Adipose tissue (tissue), 3 donors: ENCODE results near the gene ATRN. TPM values are rescaled to one million over a fixed set of nuclear protein-coding genes. Genes with fewer than 3 reads are reported as not detected.
"Not testable (repeated sequence)": the region's sequence is repeated elsewhere in the genome, so short reads cannot be mapped to it uniquely, and the experiment has no call there.

Source experiments
- H3K27ac ChIP-seq: one replicate; pipeline ENCODE4 v1.5.1; 2013; ENCODE audit warnings: low read depth, low read length
- WGBS, 3 donors: extraction: QIAGEN DNeasy Blood & Tissue Kit; methylation state at CpG; one replicate each; pipeline ENCODE4 v1.1.7; 2013; 5-methylcytosine and 5-hydroxymethylcytosine counted together
- polyA plus RNA-seq, 3 donors: library from polyadenylated mRNA; stranded (reverse); fragments of 200-250 nt; gene quantifications; one replicate each; pipeline ENCODE4 v1.2.3, GENCODE V29; 2013
- donor health status: healthy with polysubstance abuse.
- donor health status: Bipolar disorder and iron deficiency.
- donor health status: healthy.

Gene ATRN
- polyA plus RNA-seq, 3 donors = 4.3 to 11.6 (median 9.4) TPM

GRCh38 chr20:3502878-3503277, 32.1 kb downstream of the ATRN start:
- 87 to 93% (median 91%) methylated on average over 2 of the region's 2 CpGs for WGBS, 3 donors
- H3K27ac ChIP-seq = no peak overlapping the region

DNA sequence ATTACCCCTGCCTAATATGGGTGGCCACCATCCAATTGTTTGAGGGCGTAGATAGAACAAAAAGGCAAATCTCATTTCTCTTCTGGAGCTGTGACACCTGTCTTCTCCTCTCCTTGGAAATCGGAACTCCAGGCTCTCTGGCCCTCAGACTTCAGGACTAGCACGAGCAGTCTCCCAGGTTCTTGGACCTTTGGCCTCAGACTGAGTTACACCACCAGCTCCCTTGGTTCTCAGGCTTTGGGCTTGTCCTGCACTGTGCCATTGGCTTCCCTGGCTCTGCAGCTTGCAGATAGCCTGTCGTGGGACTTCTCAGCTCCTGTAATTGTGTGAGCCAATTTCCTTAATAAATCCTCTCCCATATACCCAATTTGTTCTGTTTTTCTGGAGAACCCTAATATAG, 34.3 kb downstream of the ATRN start:
- no peak overlapping the region for H3K27ac ChIP-seq
- WGBS, 3 donors = 89 to 98% (median 91%) methylated on average over 4 of the region's 4 CpGs

GRCh38 chr20:3509064-3509463, 38.2 kb downstream of the ATRN start:
- H3K27ac ChIP-seq = no peak overlapping the region
- 87 to 93% (median 88%) methylated on average over 2 of the region's 2 CpGs for WGBS, 3 donors

- WGBS, 3 donors = 8 to 46% (median 42%) methylated on average over 2 of the region's 2 CpGs
- H3K27ac ChIP-seq = no peak overlapping the region
These were observed 39.3 kb downstream of the ATRN start for GRCh38 chr20:3510110-3510509.

GRCh38 chr20:3512239-3512638, 41.4 kb downstream of the ATRN start:
- not testable (repeated sequence) for H3K27ac ChIP-seq
- WGBS, 3 donors = 78 to 98% (median 95%) methylated on average over 3 of the region's 3 CpGs

DNA sequence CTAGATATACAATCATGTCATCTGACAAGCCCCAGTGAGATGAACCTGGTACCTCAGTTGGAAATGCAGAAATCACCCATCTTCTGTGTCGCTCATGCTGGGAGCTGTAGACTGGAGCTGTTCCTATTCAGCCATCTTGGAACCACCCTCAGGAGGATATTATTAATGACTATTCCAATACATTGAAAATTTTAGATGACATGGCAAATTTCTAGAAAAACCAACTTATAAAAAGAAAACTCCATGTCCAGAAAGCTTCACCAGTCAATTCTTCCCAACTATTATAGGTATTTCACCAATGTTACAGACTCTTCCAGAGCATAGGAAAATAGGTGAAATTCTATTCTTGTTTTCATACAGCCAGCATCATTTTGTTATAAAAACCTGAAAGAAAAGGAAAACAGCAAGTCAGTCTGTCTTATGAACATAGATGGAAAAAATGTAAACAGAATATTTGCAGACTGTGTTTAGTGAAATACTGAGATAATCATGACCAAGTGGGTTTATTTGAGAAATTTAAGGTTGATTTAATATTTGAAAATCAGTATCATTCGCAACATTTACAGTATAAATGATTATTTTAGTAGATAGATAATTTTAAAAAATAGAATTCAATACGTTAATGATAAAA, 43.3 kb downstream of the ATRN start:
- WGBS, 3 donors = 90 to 96% (median 96%) methylated on average over 3 of the region's 3 CpGs
- no peak overlapping the region for H3K27ac ChIP-seq

DNA sequence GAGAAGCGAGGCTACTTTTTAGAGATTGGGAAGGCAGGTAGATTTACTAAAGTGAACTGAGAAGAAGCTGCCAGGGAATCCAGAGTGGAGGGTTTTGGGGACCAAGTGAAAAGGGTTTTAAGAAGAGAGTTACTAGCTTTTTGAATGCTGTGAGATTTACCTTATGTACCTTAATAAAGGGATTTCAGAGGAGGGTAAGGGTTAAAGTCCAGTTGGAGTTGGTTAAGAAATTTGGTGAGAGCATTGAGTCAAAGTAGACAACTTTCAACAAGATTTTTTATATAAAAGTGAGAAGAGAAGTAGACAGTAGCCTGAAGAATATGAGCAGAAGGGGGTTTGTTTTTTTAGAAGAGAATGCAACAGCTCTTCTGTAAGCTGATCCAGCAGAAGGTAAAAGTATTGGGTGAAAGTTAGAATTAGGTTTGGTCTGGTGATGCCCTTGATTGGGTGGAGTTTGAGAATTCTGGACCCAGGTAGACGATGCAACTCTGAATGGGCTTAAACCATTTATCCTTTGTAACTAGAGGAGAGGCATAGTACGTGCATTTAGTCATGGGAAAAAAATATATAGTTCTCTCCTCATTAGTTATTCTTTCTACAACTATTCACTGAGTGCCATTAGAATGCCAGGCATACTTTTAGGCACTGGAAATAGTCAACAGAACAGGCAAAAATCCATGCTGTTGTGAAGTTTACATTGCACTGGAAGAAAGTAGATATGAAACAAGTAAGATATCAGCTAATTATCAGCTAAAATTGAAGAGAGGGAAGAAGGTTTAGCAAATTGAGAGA, 44.8 kb downstream of the ATRN start:
- WGBS, 3 donors = 84 to 95% (median 93%) methylated on average over 3 of the region's 3 CpGs
- H3K27ac ChIP-seq = no peak overlapping the region

DNA sequence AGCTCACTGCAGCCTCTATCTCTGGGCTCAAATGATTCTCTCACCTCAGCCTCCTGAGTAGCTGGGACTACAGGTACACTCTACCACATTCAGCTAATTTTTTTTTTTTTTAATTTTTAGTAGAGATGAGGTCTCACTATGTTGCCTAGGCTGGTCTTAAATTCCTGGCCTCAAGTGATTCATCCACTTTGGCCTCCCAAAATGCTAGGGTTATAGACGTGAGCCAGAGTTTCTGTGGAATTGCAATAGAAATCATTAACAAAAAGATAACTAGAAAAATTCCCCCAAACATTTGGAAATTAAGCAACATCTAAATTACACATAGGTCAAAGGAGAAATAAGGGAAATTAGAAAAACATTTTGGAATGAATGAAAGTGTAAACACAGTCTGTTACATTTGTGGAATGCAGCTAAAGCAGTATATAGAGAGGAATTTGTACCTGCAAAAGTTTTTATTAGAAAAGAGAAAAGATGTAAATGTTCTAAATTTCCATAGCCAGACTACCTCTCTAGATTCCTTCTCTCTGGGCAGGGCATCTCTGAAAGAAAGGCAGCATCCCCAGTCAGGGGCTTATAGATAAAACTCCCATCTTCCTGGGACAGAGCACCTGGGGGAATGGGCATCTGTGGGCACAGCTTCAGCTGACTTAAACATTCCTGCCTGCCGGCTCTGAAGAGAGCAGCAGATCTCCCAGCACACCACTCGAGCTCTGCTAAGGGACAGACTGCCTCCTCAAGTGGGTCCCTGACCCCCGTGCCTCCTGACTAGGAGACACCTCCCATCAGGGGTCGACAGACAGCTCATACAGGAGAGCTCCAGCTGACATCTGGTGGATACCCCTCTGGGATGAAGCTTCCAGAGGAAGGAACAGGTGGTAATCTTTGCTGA, 51.3 kb downstream of the ATRN start:
- 93 to 97% (median 94%) methylated on average over 5 of the region's 5 CpGs for WGBS, 3 donors

DNA sequence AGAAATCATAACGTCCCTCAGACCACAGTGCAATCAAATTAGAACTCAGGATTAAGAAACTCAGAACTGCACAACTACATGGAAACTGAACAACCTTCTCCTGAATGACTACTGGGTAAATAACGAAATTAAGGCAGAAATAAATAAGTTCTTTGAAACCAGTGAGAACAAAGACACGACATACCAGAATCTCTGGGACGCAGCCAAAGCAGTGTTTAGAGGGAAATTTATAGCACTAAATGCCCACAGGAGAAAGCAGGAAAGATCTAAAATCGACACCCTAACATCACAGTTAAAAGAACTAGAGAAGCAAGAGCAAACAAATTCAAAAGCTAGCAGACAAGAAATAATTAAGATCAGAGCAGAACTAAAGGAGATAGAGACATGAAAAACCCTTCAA, 53.9 kb downstream of the ATRN start:
- 90 to 98% (median 97%) methylated on average over 5 of the region's 5 CpGs for WGBS, 3 donors
- not testable (repeated sequence) for H3K27ac ChIP-seq

More for the DNA sequence above, 51.3 kb downstream of the ATRN start:
- no peak overlapping the region for H3K27ac ChIP-seq

DNA sequence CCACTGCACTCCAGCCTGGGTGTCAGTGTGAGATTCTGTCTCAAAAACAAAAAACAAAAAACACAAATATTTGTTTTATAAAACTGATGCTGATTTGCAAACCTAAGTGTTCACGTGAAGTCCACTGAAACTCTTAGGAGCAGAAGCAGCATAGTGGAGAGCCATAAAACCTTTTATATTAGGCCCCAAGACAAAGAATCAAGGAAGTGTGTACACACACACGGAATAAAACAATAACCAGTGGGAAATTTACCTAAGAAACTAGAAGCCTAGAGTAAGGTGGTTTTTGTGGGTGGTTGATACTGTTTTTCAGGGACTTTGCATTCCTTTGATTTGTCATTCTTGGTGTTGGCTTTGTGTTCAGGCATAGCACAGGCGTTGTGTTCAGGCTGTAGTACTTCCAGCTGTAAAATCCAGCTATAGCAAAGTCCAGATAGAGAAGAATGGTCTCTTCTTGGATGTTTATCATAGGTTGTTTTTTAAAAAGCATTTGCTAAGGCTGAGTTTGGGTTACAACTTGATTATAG, 61.3 kb downstream of the ATRN start:
- H3K27ac ChIP-seq = no peak overlapping the region
- 93 to 96% (median 93%) methylated on average over 3 of the region's 3 CpGs for WGBS, 3 donors

DNA sequence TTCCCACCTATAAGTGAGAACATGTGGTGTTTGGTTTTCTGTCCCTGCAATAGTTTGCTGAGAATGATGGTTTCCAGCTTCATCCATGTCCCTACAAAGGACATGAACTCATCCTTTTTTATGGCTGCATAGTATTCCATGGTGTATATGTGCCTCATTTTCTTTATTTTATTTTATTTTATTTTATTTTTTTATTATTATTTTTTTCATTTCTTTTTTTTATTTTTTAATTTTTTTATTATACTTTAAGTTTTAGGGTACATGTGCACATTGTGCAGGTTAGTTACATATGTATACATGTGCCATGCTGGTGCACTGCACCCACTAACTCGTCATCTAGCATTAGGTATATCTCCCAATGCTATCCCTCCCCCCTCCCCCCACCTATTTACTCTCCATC, 66.9 kb downstream of the ATRN start:
- WGBS, 3 donors = 83 to 100% (median 92%) methylated on average over 1 of the region's 1 CpG
- not testable (repeated sequence) for H3K27ac ChIP-seq

DNA sequence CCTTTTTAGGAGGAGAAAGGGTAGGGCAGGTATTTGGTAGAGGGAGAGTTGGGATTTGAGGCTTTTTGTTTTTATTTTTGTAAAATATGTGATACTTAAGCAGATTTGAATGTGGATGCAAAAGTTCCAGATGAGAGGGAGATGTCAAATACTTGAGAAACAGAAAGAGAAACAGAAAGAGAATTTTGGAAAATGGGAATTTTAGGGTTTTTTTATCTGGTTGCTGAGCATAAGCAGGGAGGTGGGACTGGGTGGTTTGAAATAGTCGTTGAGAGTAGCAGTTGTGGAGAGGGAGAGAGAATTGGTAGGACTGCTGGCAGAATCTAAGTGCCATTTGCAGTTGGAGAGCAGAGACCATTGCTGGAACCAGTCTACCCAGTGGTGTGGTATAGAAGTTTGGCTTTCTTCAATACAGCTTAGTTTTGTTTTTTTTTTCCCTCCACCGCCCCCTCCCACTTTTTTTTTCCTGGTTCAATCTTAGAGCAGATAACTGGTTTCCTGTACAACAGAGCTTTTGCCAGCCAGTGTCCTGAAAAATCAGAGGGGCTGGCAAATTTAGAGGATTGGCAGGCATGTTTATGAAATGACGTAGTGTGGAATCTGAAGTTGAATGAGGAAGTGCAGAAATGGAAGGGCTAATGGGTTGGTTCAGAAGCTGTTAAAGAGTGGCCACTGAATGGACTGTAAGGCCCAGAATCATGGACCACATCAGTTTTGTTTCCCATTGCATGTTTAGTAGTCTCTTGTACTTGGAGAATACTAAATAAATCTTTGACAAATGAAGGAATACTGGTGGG, 68.7 kb downstream of the ATRN start:
- 52 to 75% (median 71%) methylated on average over 3 of the region's 3 CpGs for WGBS, 3 donors
- H3K27ac ChIP-seq = no peak overlapping the region

GRCh38 chr20:3541887-3542721, 71.3 kb downstream of the ATRN start:
- no peak overlapping the region for H3K27ac ChIP-seq
- WGBS, 3 donors = 42 to 88% (median 86%) methylated on average over 5 of the region's 5 CpGs

- 84 to 99% (median 96%) methylated on average over 6 of the region's 6 CpGs for WGBS, 3 donors
- H3K27ac ChIP-seq = no peak overlapping the region
These were observed 73.2 kb downstream of the ATRN start for GRCh38 chr20:3543901-3544507.

GRCh38 chr20:3545401-3545925, 74.6 kb downstream of the ATRN start:
- WGBS, 3 donors = 75 to 88% (median 86%) methylated on average over 1 of the region's 1 CpG
- H3K27ac ChIP-seq = no peak overlapping the region

DNA sequence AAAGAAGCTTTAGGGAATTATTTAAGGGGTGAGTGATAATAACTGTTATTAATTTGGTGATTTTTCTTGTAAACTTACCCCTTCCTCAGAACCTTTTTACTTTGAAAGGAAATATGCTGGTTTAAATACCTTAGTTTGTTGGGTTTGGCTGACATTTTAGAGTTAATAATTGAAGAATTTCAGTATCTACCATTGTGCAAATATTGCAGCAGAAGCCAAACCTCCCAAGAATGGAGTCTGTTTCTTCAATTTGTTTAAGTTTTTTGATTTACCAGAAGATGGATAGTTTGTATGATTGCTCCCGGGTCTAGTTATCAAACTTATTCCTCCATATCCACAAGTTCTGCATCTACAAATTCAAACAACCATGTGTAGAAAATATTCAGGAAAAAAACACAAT, 77.1 kb downstream of the ATRN start:
- H3K27ac ChIP-seq = no peak overlapping the region
- 41 to 100% (median 92%) methylated on average over 1 of the region's 1 CpG for WGBS, 3 donors

DNA sequence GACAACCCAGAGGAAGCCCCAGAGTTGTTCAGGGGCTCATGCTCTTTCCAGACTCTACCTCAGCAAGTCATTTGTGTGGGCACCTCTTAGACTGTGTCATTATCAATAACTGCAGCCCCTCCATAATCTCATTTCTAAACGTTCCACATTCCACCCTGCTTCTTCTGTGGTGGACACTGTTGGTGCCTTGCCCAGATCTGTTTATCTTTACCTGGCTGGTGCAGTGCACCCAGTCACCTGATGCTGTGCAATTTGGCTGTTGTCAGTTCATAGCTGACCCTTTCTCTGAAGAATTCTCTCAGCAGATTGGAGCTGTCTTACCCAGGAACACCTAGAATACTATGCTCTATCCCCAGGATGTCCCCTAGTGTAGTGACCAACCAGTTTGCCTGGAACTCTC, 80.0 kb downstream of the ATRN start:
- WGBS, 3 donors = 27 to 72% (median 63%) methylated on average over 1 of the region's 1 CpG

More for the DNA sequence above, 80.0 kb downstream of the ATRN start:
- H3K27ac ChIP-seq = no peak overlapping the region
